MCF 10A (cell line): ENCODE measurements around the gene LRRC10B. TPM values are rescaled to one million over a fixed set of nuclear protein-coding genes. Genes with fewer than 3 reads are reported as not detected.

Experiments used
- BruUV-seq: library from RNA; stranded (reverse); fragments of 400-500 nt; replicated peaks from 2 replicates; lab custom pipeline; 2021; lab: Mats Ljungman, UMichigan
- CTCF ChIA-PET: fragments of 300-600 bp; sonication (Branson Sonifier 250); formaldehyde crosslinking; extraction: SDS; loops from one replicate; lab custom pipeline; 2021; ENCODE audit warnings: antibody characterized with exemption, inconsistent platforms; lab: Yijun Ruan, JAX
- POLR2A ChIA-PET: fragments of 300-600, 350-650 bp; sonication (Branson Sonifier 250); formaldehyde crosslinking; extraction: SDS; loops from one replicate; lab custom pipeline; 2020; ENCODE audit warnings: antibody characterized with exemption, inconsistent platforms; lab: Yijun Ruan, JAX
- DNase-seq: peaks from one replicate; pipeline ENCODE4 v3.0.0-alpha.2; 2018; ENCODE audit not compliant: unreplicated experiment
- H3K27ac Mint-ChIP-seq: one replicate; pipeline ENCODE4 v1.8.0; 2022; ENCODE audit warnings: mild to moderate bottlenecking, low read depth, mixed read lengths; ENCODE audit not compliant: unreplicated experiment
- H3K27me3 Mint-ChIP-seq: one replicate; pipeline ENCODE4 v1.8.0; 2022; ENCODE audit warnings: mixed read lengths; ENCODE audit not compliant: insufficient read depth, unreplicated experiment
- H3K36me3 Mint-ChIP-seq: one replicate; pipeline ENCODE4 v1.8.0; 2022; ENCODE audit warnings: mild to moderate bottlenecking, moderate library complexity, mixed read lengths; ENCODE audit not compliant: insufficient read depth, unreplicated experiment
- H3K4me1 Mint-ChIP-seq: one replicate; pipeline ENCODE4 v1.8.0; 2022; ENCODE audit warnings: mixed read lengths; ENCODE audit not compliant: insufficient read depth, unreplicated experiment
- H3K4me3 Mint-ChIP-seq: one replicate; pipeline ENCODE4 v1.8.0; 2022; ENCODE audit warnings: mild to moderate bottlenecking, moderate library complexity, mixed read lengths; ENCODE audit not compliant: unreplicated experiment
- H3K9me3 Mint-ChIP-seq: one replicate; pipeline ENCODE4 v1.8.0; 2022; ENCODE audit warnings: mixed read lengths; ENCODE audit not compliant: unreplicated experiment
- CTCF ChIP-seq: fragments of 200-600 bp; IDR thresholded peaks from one replicate; pipeline ENCODE4 v1.8.0; 2022; ENCODE audit warnings: antibody characterized with exemption, mild to moderate bottlenecking; ENCODE audit not compliant: unreplicated experiment
- intact Hi-C: fragments of 100-400 bp; cut with micrococcal nuclease; formaldehyde crosslinking; loops from 2 replicates; pipeline ENCODE4 v1.14.1; 2022
- total RNA-seq: library from RNA; stranded (reverse); gene quantifications from 2 replicates; pipeline ENCODE4 v1.2.3, GENCODE V29; 2022

Gene LRRC10B
- total RNA-seq, 1 experiment from 2014 or later = not detected

- intact Hi-C loops = no loop called here
Observed at GRCh38 chr11:61509043-61510029, 787 bp downstream of the LRRC10B start.

GRCh38 chr11:61510166-61510919, 1.8 kb downstream of the LRRC10B start:
- intact Hi-C loops = no loop called here
- ChIA-PET POLR2A (no interaction called here), CTCF (interaction anchor here (0.5 kb wide), 1 partner anchor 38 kb away, joined by 3 read pairs; no protein-coding TSS in a partner anchor)

More at GRCh38 chr11:61509043-61510029, 787 bp downstream of the LRRC10B start:
- DNase-seq = no peak
- CTCF ChIA-PET = interaction anchor here (2.3 kb wide), 1 partner anchor 7 kb away, joined by 20 read pairs; no protein-coding TSS in a partner anchor
- H3K36me3 Mint-ChIP-seq = no peaks in the 10 kb centered on the region
- no peaks in the 10 kb centered on the region for H3K4me1 Mint-ChIP-seq
- no peak overlapping the region for H3K27ac Mint-ChIP-seq
- H3K27me3 Mint-ChIP-seq = peaks cover 8% of the 10 kb centered on the region
- POLR2A ChIA-PET = no interaction called here
- BruUV-seq = no TSS peak
- H3K4me3 Mint-ChIP-seq = no peak overlapping the region
- TF ChIP-seq CTCF = no peak
- no peaks in the 10 kb centered on the region for H3K9me3 Mint-ChIP-seq

GRCh38 chr11:61510974-61511373, 2.4 kb downstream of the LRRC10B start:
- intact Hi-C loops = no loop called here
- no peak for TF ChIP-seq CTCF
- no TSS peak for BruUV-seq
- Mint-ChIP-seq H3K4me3 (no peak overlapping the region), H3K27ac (no peak overlapping the region), H3K36me3 (no peaks in the 10 kb centered on the region), H3K4me1 (no peaks in the 10 kb centered on the region), H3K9me3 (no peaks in the 10 kb centered on the region), H3K27me3 (peaks cover 8% of the 10 kb centered on the region)
- POLR2A ChIA-PET = no interaction called here
- no peak for DNase-seq
- CTCF ChIA-PET = interaction anchor here (0.6 kb wide), 1 partner anchor 73 kb away, joined by 3 read pairs; no protein-coding TSS in a partner anchor

More at GRCh38 chr11:61510166-61510919, 1.8 kb downstream of the LRRC10B start:
- BruUV-seq = no TSS peak
- Mint-ChIP-seq H3K27me3 (peaks cover 8% of the 10 kb centered on the region), H3K36me3 (no peaks in the 10 kb centered on the region), H3K4me1 (no peaks in the 10 kb centered on the region), H3K9me3 (no peaks in the 10 kb centered on the region), H3K27ac (no peak overlapping the region), H3K4me3 (no peak overlapping the region)
- no peak for TF ChIP-seq CTCF
- DNase-seq = no peak

- no peak for TF ChIP-seq CTCF
- H3K36me3 Mint-ChIP-seq = no peaks in the 10 kb centered on the region
- intact Hi-C loops = no loop called here
- BruUV-seq = no TSS peak
- POLR2A ChIA-PET = no interaction called here
- no peaks in the 10 kb centered on the region for H3K9me3 Mint-ChIP-seq
- no peak overlapping the region for H3K27ac Mint-ChIP-seq
- no peaks in the 10 kb centered on the region for H3K4me1 Mint-ChIP-seq
- DNase-seq = no peak
- H3K4me3 Mint-ChIP-seq = no peak overlapping the region
- CTCF ChIA-PET = interaction anchor here (0.6 kb wide), 1 partner anchor 73 kb away, joined by 3 read pairs; no protein-coding TSS in a partner anchor
- H3K27me3 Mint-ChIP-seq = peaks cover 8% of the 10 kb centered on the region
Observed at GRCh38 chr11:61511383-61511782, 2.8 kb downstream of the LRRC10B start.
